Measurements from ENCODE around the gene L3HYPDH. TPM values are rescaled to one million over a fixed set of nuclear protein-coding genes. Genes with fewer than 3 reads are reported as not detected.

L3HYPDH gene
- 42.7 and 44.4 TPM in 2 replicates for total RNA-seq

DNA sequence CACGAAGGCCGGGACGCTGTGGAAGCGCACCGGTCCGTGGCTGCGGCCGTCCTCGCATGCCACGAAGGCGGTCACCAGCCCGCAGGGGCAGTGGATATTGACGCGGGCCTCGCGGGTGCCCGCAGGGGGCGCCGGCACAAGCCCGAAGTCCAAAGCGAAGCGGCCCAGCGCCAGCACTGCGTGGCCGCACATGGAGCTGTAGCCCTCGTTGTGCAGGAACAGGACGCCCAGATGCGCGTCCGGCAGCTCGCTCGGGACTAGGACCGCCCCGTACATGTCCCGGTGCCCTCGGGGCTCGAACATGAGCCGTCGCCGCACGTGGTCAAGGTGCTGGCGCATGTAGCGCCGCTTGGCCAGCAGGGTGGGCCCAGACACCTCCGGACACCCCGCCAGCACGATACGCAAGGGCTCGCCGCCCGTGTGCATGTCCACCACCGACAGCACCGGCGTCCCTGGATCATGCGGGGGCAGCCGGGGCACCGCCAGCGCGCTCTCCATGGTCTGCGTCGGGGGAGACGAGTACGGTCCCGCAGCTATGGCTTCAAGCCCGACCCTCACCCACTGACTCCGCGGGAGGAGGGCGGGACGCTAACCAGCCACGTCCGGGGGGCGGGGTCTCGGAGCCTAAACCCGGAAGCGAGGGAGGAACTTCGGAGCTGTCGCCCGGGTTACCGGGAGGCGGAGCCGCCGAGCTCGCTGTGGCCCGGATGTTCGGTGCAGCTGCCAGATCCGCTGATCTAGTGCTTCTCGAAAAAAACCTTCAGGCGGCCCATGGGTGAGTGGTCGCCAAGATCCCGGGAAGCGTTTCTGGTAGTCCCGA lies at the start of gene L3HYPDH, which contains the start of gene JKAMP:
Gene L3HYPDH, minus strand, starts transcription at position 590 of the 820 bp plus-strand sequence. Its CDS starts 92 bp downstream, at position 498.
Gene JKAMP, plus strand, starts transcription at position 699 of the 820 bp plus-strand sequence. Its CDS starts 73 bp downstream, at position 772.

DNA sequence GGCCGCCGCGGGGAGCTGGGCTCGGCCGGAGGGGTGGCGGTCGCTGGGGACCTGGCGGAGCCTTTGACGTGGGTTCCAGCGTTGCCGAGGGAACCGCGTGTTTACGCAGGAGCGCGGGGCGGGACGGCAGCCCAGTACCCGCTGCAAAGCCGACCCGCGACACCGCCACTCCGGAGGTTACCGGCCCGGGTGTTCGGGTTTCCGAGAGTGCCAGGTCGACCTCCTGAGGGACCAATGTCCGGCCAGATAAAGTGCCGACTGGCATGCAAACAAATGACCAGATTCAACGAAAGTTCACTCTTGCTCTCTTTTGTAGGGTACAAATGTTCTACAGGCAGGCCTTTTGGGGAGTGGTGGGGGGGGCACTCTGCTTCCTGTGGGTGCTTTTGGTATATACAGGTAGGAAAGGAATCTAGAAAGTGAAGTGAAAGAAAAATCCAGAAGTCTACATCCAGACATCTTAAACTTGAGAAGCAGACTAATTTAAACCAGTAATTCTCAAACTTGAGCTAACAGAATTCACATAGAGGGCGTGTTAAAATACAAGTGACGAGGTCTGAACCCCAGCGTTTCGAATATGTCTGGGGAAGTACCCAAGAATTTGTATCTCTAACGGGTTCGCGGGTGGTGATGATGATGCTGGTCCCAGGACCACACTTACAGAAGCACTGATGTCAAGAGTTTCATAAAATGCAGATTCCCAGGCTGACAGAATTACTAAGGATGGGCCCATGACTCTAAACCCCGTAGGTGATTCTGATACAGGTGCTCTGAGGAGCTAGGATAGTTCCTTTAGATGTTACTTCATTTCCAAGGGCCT lies 18.7 kb downstream of the L3HYPDH start, which contains the start of gene GPR135:
Gene GPR135, minus strand, starts transcription at position 65 of the 820 bp plus-strand sequence. CDS start 154 bp downstream, outside the sequence.

Other genes starting within 250 kb of the L3HYPDH start
- 4.1 and 4.7 TPM in 2 replicates for gene GPR135, start 19.0 kb downstream of the L3HYPDH start, total RNA-seq
- gene JKAMP, start 109 bp upstream of the L3HYPDH start, total RNA-seq, result 77.4 and 82.3 TPM in 2 replicates
- not detected in 2 replicates for gene CCDC175, start 92.4 kb upstream of the L3HYPDH start, total RNA-seq